IMR-90 (cell line): ENCODE measurements around the gene MUC20.

Source experiments
- BHLHE40 ChIP-seq: fragments of 150-350 bp; IDR thresholded peaks from 2 replicates; pipeline ENCODE4 v1.6.1; 2016; ENCODE audit warnings: mild to moderate bottlenecking, low read depth, low read length
- CEBPB ChIP-seq: IDR thresholded peaks from 2 replicates; pipeline ENCODE4 v1.6.1; 2012; ENCODE audit warnings: low read depth, low read length, improper control_type of control experiment
- ELK1 ChIP-seq: fragments of 150-350 bp; IDR thresholded peaks from 2 replicates; pipeline ENCODE4 v1.6.1; 2016; ENCODE audit warnings: low read depth, mild to moderate bottlenecking, low read length, moderate library complexity, borderline replicate concordance
- FOS ChIP-seq: fragments of 150-350 bp; IDR thresholded peaks from 2 replicates; pipeline ENCODE4 v1.6.1; 2016; ENCODE audit warnings: low read depth, low read length
- MAFK ChIP-seq: IDR thresholded peaks from 2 replicates; pipeline ENCODE4 v1.6.1; 2012; ENCODE audit warnings: low read depth, low read length, improper control_type of control experiment
- MXI1 ChIP-seq: IDR thresholded peaks from 2 replicates; pipeline ENCODE4 v1.6.1; 2012; ENCODE audit warnings: low read depth, mild to moderate bottlenecking, low read length, moderate library complexity, borderline replicate concordance
- POLR2A ChIP-seq: IDR thresholded peaks from 2 replicates; pipeline ENCODE4 v1.6.1; 2012; ENCODE audit warnings: mild to moderate bottlenecking, low read depth, low read length
- RAD21 ChIP-seq: IDR thresholded peaks from 2 replicates; pipeline ENCODE4 v1.6.1; 2012; ENCODE audit warnings: low read length, improper control_type of control experiment
- RCOR1 ChIP-seq: IDR thresholded peaks from 2 replicates; pipeline ENCODE4 v1.6.1; 2012; ENCODE audit warnings: mild to moderate bottlenecking, low read length, improper control_type of control experiment; ENCODE audit not compliant: insufficient replicate concordance
- RFX5 ChIP-seq: IDR thresholded peaks from 2 replicates; pipeline ENCODE4 v1.8.0; 2012; ENCODE audit warnings: low read depth, mild to moderate bottlenecking, low read length, moderate library complexity
- SMC3 ChIP-seq: fragments of 150-350 bp; IDR thresholded peaks from 2 replicates; pipeline ENCODE4 v1.6.1; 2016; ENCODE audit warnings: low read depth, mild to moderate bottlenecking, antibody characterized with exemption, low read length, moderate library complexity
- TF ChIP-seq, protein P1 (sequence below): conservative IDR thresholded peaks from 2 replicates; pipeline ENCODE4 v1.5.1; 2012; ENCODE audit warnings: mild to moderate bottlenecking, low read depth, low read length, improper control_type of control experiment
- TF ChIP-seq, protein P2 (sequence below): fragments of 150-350 bp; IDR thresholded peaks from 2 replicates; pipeline ENCODE4 v1.6.1; 2017; ENCODE audit warnings: mild to moderate bottlenecking, antibody characterized with exemption, low read length, low read depth

DNA sequence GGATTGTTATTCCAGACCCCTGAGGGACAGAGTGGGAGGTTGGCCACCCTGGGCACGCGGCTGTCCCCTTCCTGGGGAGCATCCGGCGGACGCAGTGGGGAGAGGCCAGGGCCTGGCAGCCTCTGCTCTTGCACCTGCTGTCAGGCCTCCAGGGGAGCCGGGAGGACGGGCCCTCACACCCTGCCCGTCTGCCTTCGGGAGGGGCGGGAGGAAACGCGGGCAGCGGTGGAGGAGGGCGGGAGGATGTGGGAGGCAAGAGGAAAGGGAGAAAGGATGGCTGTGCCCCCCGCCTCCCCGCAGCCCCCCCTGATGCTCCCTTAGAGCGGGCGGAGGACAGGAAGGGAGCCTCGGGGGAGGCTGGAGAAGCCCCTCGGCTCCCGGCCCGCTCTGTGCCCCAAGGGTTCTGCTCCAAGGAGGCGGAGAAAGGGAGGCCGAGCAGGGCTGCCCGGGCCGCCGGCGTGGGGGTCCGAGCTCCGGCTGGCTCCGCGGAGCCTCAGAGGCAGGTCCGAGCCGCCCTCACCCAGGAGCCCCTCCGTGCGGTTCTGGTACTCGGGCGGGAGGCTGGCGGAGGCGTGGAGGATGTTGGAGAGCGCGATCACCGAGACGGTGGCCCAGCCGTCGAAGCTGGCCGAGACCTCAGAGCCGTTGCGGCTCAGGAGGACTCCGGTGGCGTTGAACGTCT, 40.9 kb downstream of the MUC20 start:
- TF ChIP-seq, protein P1, sequence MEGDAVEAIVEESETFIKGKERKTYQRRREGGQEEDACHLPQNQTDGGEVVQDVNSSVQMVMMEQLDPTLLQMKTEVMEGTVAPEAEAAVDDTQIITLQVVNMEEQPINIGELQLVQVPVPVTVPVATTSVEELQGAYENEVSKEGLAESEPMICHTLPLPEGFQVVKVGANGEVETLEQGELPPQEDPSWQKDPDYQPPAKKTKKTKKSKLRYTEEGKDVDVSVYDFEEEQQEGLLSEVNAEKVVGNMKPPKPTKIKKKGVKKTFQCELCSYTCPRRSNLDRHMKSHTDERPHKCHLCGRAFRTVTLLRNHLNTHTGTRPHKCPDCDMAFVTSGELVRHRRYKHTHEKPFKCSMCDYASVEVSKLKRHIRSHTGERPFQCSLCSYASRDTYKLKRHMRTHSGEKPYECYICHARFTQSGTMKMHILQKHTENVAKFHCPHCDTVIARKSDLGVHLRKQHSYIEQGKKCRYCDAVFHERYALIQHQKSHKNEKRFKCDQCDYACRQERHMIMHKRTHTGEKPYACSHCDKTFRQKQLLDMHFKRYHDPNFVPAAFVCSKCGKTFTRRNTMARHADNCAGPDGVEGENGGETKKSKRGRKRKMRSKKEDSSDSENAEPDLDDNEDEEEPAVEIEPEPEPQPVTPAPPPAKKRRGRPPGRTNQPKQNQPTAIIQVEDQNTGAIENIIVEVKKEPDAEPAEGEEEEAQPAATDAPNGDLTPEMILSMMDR = no peak
- TF ChIP-seq MAFK = no peak
- no peak for TF ChIP-seq POLR2A
- TF ChIP-seq SMC3 = no peak
- TF ChIP-seq RCOR1 = no peak
- no peak for TF ChIP-seq CEBPB
- TF ChIP-seq RAD21 = no peak
- TF ChIP-seq, protein P2, sequence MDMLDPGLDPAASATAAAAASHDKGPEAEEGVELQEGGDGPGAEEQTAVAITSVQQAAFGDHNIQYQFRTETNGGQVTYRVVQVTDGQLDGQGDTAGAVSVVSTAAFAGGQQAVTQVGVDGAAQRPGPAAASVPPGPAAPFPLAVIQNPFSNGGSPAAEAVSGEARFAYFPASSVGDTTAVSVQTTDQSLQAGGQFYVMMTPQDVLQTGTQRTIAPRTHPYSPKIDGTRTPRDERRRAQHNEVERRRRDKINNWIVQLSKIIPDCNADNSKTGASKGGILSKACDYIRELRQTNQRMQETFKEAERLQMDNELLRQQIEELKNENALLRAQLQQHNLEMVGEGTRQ = no peak
- no peak for TF ChIP-seq BHLHE40
- TF ChIP-seq FOS = no peak
- TF ChIP-seq ELK1 = no peak
- TF ChIP-seq MXI1 = no peak
- no peak for TF ChIP-seq RFX5
